Liver (tissue), 3 donors: ENCODE results near the gene ARGLU1.

Experiments used
- ATF3 ChIP-seq: IDR thresholded peaks from 2 replicates; pipeline ENCODE4 v1.6.1; 2016; ENCODE audit warnings: antibody characterized with exemption
- CTCF ChIP-seq: fragments of 150-350 bp; IDR thresholded peaks from 2 replicates; pipeline ENCODE4 v1.5.1; 2017; ENCODE audit warnings: improper control_type of control experiment, low read depth, low read length; ENCODE audit not compliant: missing input control
- FOXA1 ChIP-seq: IDR thresholded peaks from 2 replicates; pipeline ENCODE4 v1.6.1; 2016; ENCODE audit warnings: antibody characterized with exemption
- HNF4G ChIP-seq: IDR thresholded peaks from 2 replicates; pipeline ENCODE4 v1.6.1; 2016; ENCODE audit warnings: antibody characterized with exemption
- JUND ChIP-seq, 2 donors: IDR thresholded peaks; 2 replicates each; pipeline ENCODE4 v1.6.1; 2016; ENCODE audit warnings: antibody characterized with exemption in 2 of 2
- MAX ChIP-seq: IDR thresholded peaks from 2 replicates; pipeline ENCODE4 v1.6.1; 2016; ENCODE audit warnings: antibody characterized with exemption
- RAD21 ChIP-seq, 2 donors: IDR thresholded peaks; 2 replicates each; pipeline ENCODE4 v1.6.1; 2016; ENCODE audit warnings: antibody characterized with exemption in 2 of 2, mild to moderate bottlenecking in 2 of 2
- REST ChIP-seq: IDR thresholded peaks from 2 replicates; pipeline ENCODE4 v1.6.1; 2016; ENCODE audit warnings: antibody characterized with exemption, mild to moderate bottlenecking
- RXRA ChIP-seq, 2 donors: IDR thresholded peaks; 2 replicates each; pipeline ENCODE4 v1.6.1; 2017 to 2018; ENCODE audit warnings: antibody characterized with exemption in 2 of 2, mild to moderate bottlenecking in 1 of 2
- SP1 ChIP-seq: IDR thresholded peaks from 2 replicates; pipeline ENCODE4 v1.6.1; 2018; ENCODE audit warnings: antibody characterized with exemption, mild to moderate bottlenecking
- TAF1 ChIP-seq: conservative IDR thresholded peaks from 2 replicates; pipeline ENCODE4 v1.6.1; 2016; ENCODE audit warnings: antibody characterized with exemption, mild to moderate bottlenecking
- YY1 ChIP-seq: IDR thresholded peaks from 2 replicates; pipeline ENCODE4 v1.6.1; 2016; ENCODE audit warnings: antibody characterized with exemption, mild to moderate bottlenecking
- donor health status: healthy.
- donor health status: healthy.

- TF ChIP-seq CTCF = no peak
- TF ChIP-seq REST = no peak
- TF ChIP-seq JUND (IDR thresholded peaks at IDR 0.05) = no peak
- no peak for TF ChIP-seq MAX
- TF ChIP-seq HNF4G = no peak
- no peak for TF ChIP-seq ATF3
- no peak for TF ChIP-seq SP1
- TF ChIP-seq FOXA1 = no peak
- TF ChIP-seq RAD21 (IDR thresholded peaks at IDR 0.05) = no peak
- TF ChIP-seq YY1 = no peak
- no peak for TF ChIP-seq TAF1
- TF ChIP-seq RXRA (IDR thresholded peaks at IDR 0.05) = no peak
Observed at GRCh38 chr13:106529415-106530170, 38.3 kb downstream of the ARGLU1 start.
